Keratinocyte (primary cell): Measurements from ENCODE around the gene HCN4. TPM values are rescaled to one million over a fixed set of nuclear protein-coding genes. Genes with fewer than 3 reads are reported as not detected.

Experiments used
- DNase-seq: peaks from one replicate; pipeline ENCODE4 v3.0.0-alpha.2; 2011; ENCODE audit warnings: low read depth, missing footprints, low spot score
- FAIRE-seq: peaks from 2 replicates; lab custom pipeline; 2011; peaks lifted over from hg19 to GRCh38; lab: Jason Lieb, UNC
- H2AFZ ChIP-seq: 2 replicates; pipeline ENCODE4 v1.6.0; 2012; ENCODE audit warnings: low read length, control low read depth, inconsistent platforms; ENCODE audit not compliant: control insufficient read depth
- H3K27ac ChIP-seq: 2 replicates; pipeline ENCODE4 v1.5.1; 2011; ENCODE audit warnings: low read length; ENCODE audit not compliant: control insufficient read depth, insufficient read depth
- H3K27me3 ChIP-seq: 3 replicates; pipeline ENCODE4 v1.6.0; 2011; ENCODE audit warnings: low read length; ENCODE audit not compliant: control insufficient read depth, insufficient read depth; ENCODE audit errors: extremely low read depth
- H3K36me3 ChIP-seq, 2 experiments: 2 replicates in 1 of 2; 3 replicates in 1 of 2; pipeline ENCODE4 v1.5.1; 2011; ENCODE audit warnings: low read length in 2 of 2, mild to moderate bottlenecking in 1 of 2; ENCODE audit not compliant: control insufficient read depth in 2 of 2, insufficient read depth in 2 of 2; ENCODE audit errors: extremely low read depth in 1 of 2
- H3K4me1 ChIP-seq: 3 replicates; pipeline ENCODE4 v1.5.1; 2011; ENCODE audit warnings: low read length; ENCODE audit not compliant: control insufficient read depth, insufficient read depth; ENCODE audit errors: extremely low read depth
- H3K4me2 ChIP-seq: 3 replicates; pipeline ENCODE4 v1.6.0; 2011; ENCODE audit warnings: low read depth, low read length; ENCODE audit not compliant: control insufficient read depth, insufficient read depth; ENCODE audit errors: extremely low read depth
- H3K4me3 ChIP-seq, 3 experiments: fragments of 200-600 bp in 1 of 3; sonication (generic) in 1 of 3; 2 replicates in 2 of 3; 3 replicates in 1 of 3; pipeline ENCODE4 v1.5.1; 2011 to 2016; ENCODE audit warnings: low read length in 3 of 3, mild to moderate bottlenecking in 3 of 3, control low read depth in 2 of 3, inconsistent platforms in 1 of 3, low read depth in 1 of 3, mixed read lengths in 1 of 3, mixed run types in 1 of 3, moderate library complexity in 1 of 3; ENCODE audit not compliant: control insufficient read depth in 2 of 3, insufficient read depth in 2 of 3; ENCODE audit errors: extremely low read depth in 1 of 3
- H3K79me2 ChIP-seq: 2 replicates; pipeline ENCODE4 v1.6.0; 2012; ENCODE audit warnings: low read length; ENCODE audit not compliant: control insufficient read depth, insufficient read depth
- H3K9ac ChIP-seq: 3 replicates; pipeline ENCODE4 v1.6.0; 2011; ENCODE audit warnings: low read length; ENCODE audit not compliant: control insufficient read depth, insufficient read depth; ENCODE audit errors: extremely low read depth
- H3K9me1 ChIP-seq: 3 replicates; pipeline ENCODE4 v1.6.0; 2011; ENCODE audit warnings: low read length; ENCODE audit not compliant: control insufficient read depth, insufficient read depth; ENCODE audit errors: extremely low read depth
- H3K9me3 ChIP-seq: 2 replicates; pipeline ENCODE4 v1.5.1; 2012; ENCODE audit warnings: low read depth, low read length; ENCODE audit not compliant: control insufficient read depth
- H4K20me1 ChIP-seq: 3 replicates; pipeline ENCODE4 v1.6.0; 2011; ENCODE audit warnings: low read length; ENCODE audit not compliant: control insufficient read depth, insufficient read depth; ENCODE audit errors: extremely low read depth
- EZH2 ChIP-seq: IDR thresholded peaks from one replicate; pipeline ENCODE4 v1.6.1; 2012; ENCODE audit warnings: inconsistent platforms, mild to moderate bottlenecking, low read length, moderate library complexity
- dilution Hi-C: fragments of 300-500 bp; cut with MboI; formaldehyde crosslinking; loops from one replicate; pipeline ENCODE4 v1.7.0; 2020; ENCODE audit warnings: low sequenced_read_pairs; ENCODE audit not compliant: extremely low pct_ligation_motif_present
- polyA plus RNA-seq, 5 experiments: library from polyadenylated mRNA; depleted of rRNA in 3 of 5; stranded (reverse) in 3 of 5; stranded (forward) in 1 of 5; unstranded in 1 of 5; fragments of >200 nt; gene quantifications; 1 replicate in 1 of 5; 2 replicates in 3 of 5; 3 replicates in 1 of 5; pipeline versions ENCODE4 v1.2.1 to v1.2.3, GENCODE V29; 2011 to 2012; ENCODE audit warnings: missing spikeins in 2 of 5, low read depth in 1 of 5, low replicate concordance in 1 of 5
- TF ChIP-seq, protein P1 (sequence below), 3 experiments: IDR thresholded peaks in 1 of 3; conservative IDR thresholded peaks in 1 of 3; optimal IDR thresholded peaks in 1 of 3; 2 replicates in 2 of 3; 3 replicates in 1 of 3; pipeline versions ENCODE3 to v1.5.1; 2011; ENCODE audit warnings: low read length in 3 of 3, mild to moderate bottlenecking in 3 of 3, moderate library complexity in 2 of 3, control low read depth in 1 of 3, inconsistent platforms in 1 of 3; ENCODE audit not compliant: insufficient read depth in 2 of 3; ENCODE audit errors: extremely low read depth in 1 of 3

Gene HCN4
- polyA plus RNA-seq, 1 donor (not counting 4 experiments of a cell fraction or from before 2014, with no cell fraction given), result not detected

DNA sequence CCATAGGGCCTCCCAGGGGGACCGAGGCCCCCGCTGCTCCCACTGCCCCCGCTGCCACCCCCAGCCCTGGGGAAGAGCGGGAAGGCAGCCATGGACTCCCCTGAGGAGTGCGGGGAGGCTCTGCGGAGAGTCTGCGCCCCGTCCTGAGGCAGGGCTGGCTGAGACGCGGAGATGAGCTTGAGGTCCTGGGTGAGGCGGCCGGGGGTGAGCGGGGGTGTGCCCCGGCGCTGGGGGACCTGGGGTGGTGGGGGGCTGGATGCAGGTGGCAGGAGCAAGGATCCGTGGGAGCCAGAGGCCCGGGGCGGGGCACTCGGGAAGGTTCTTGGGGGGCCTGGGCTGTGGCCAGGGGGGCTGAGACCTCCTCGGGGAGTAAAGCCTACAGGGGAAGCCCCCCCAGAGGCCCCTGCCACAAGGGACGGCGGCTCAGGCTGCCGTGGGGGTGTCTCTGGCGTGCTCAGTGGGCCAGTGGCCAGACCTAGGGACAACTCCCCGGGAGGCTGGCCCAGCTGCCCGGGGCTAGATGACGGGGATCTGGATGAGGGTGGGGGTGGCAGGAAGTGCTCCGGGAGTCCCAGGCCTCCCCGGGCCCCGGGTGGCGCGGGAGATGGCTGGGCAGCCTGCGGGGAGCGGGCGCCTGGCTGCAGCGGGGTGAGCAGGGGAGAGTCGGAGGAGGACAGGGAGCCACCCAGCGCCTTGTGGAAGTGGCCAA, 45.9 kb downstream of the HCN4 start:
- Histone ChIP-seq H3K4me2 (no peak overlapping the region), H2AFZ (no peak overlapping the region), H3K27ac (no peak overlapping the region), H3K9me3 (no peaks in the 10 kb centered on the region), H3K79me2 (no peaks in the 10 kb centered on the region), H3K27me3 (peaks cover 16% of the 10 kb centered on the region), H3K9me1 (no peaks in the 10 kb centered on the region), H4K20me1 (no peaks in the 10 kb centered on the region), H3K36me3 (no peaks in the 10 kb centered on the region), H3K4me1 (no peaks in the 10 kb centered on the region), H3K4me3 (no peak overlapping the region), H3K9ac (no peak overlapping the region)
- DNase-seq (no peak), FAIRE-seq (no peak)
- no peak for TF ChIP-seq EZH2
- TF ChIP-seq, protein P1, sequence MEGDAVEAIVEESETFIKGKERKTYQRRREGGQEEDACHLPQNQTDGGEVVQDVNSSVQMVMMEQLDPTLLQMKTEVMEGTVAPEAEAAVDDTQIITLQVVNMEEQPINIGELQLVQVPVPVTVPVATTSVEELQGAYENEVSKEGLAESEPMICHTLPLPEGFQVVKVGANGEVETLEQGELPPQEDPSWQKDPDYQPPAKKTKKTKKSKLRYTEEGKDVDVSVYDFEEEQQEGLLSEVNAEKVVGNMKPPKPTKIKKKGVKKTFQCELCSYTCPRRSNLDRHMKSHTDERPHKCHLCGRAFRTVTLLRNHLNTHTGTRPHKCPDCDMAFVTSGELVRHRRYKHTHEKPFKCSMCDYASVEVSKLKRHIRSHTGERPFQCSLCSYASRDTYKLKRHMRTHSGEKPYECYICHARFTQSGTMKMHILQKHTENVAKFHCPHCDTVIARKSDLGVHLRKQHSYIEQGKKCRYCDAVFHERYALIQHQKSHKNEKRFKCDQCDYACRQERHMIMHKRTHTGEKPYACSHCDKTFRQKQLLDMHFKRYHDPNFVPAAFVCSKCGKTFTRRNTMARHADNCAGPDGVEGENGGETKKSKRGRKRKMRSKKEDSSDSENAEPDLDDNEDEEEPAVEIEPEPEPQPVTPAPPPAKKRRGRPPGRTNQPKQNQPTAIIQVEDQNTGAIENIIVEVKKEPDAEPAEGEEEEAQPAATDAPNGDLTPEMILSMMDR (optimal IDR thresholded peaks at IDR 0.05 in 1 of 3, IDR thresholded peaks at IDR 0.05 in 1 of 3, conservative IDR thresholded peaks at IDR 0.05 in 1 of 3; ENCODE audit: extremely low read depth in 1 of 3, insufficient read depth in 2 of 3, low read length in 3 of 3), result no peak
- dilution Hi-C loops, result no loop called here

DNA sequence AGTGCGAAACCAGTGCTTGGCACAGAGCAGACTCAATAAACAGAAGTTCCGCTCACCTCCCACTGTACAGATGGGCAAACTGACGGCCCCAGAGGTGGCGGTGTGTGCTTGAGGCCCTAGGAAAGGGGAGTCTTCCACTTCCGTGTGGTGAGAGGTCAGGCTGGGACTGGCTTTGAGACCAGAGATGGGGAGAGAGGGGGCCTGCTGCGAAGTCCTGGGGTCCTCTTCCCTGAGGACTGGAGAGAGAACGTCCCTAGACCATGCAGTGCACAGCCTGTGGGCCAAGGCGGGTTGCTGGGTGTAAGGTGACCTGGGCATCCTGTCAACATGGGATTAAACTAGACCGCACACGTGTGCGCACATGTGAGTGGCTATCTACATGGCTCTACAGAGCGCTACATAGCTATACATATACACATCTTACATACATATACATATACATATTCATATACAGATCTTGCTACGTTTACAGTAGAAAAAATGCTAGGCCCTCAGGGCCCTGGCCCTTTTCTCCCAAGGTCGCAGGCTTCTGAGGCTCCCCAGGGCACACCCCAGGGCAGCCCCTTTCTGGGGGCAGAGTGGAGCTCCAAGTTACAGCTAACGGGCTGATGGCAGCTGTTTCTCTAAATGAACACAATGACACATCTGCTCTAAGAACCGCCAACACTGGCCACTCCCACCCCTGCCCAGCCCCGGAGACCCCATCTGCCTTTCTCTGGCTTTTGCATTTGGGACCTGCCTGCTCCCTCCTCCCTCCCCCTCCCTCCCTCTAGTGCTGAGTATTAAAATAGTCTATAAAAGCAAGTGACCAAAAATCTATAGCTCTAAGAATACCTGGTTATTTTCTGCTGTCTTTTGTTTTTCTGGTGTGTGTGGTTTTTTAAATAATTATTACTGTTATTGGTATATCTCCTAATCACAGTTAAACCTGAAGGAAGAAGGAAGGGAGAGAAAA, 47.0 kb downstream of the HCN4 start:
- Histone ChIP-seq H3K27me3 (peaks cover 16% of the 10 kb centered on the region), H3K9ac (no peak overlapping the region), H3K79me2 (no peaks in the 10 kb centered on the region), H2AFZ (no peak overlapping the region), H3K9me1 (no peaks in the 10 kb centered on the region), H3K27ac (no peak overlapping the region), H3K4me2 (no peak overlapping the region), H3K4me1 (no peaks in the 10 kb centered on the region), H3K36me3 (no peaks in the 10 kb centered on the region), H3K4me3 (no peak overlapping the region), H4K20me1 (no peaks in the 10 kb centered on the region), H3K9me3 (no peaks in the 10 kb centered on the region)
- no peak for DNase-seq
- dilution Hi-C loops, result no loop called here
- no peak for TF ChIP-seq EZH2
- TF ChIP-seq, protein P1 (optimal IDR thresholded peaks at IDR 0.05 in 1 of 3, IDR thresholded peaks at IDR 0.05 in 1 of 3, conservative IDR thresholded peaks at IDR 0.05 in 1 of 3; ENCODE audit: extremely low read depth in 1 of 3, insufficient read depth in 2 of 3, low read length in 3 of 3), result no peak
- no peak for FAIRE-seq
